Upper lobe of left lung (tissue), 4 donors: ENCODE results near the gene MAGEF1.
A peak's percentile ranks its signal among the peaks of the same experiment; 100 is the strongest.

Source experiments
- CTCF ChIP-seq, 6 experiments: fragments of 450-650 bp in 4 of 6; fragments of 200-600 bp in 2 of 6; sonication (generic) in 2 of 6; IDR thresholded peaks; one replicate each; pipeline ENCODE4 v1.5.1; 2016 to 2019; ENCODE audit warnings: antibody characterized with exemption in 6 of 6
- EP300 ChIP-seq, 4 donors: sonication (generic); formaldehyde crosslinking; IDR thresholded peaks; one replicate each; pipeline ENCODE4 v1.5.1; 2017; ENCODE audit warnings: antibody characterized with exemption in 4 of 4, control low read depth in 2 of 4

GRCh38 chr3:184727357-184728009 is 15.6 kb upstream of the MAGEF1 start:
- no peak for TF ChIP-seq EP300 (IDR thresholded peaks at IDR 0.05)
- peak; percentile 44 to 76 (median 60) for TF ChIP-seq CTCF (IDR thresholded peaks at IDR 0.05)
